H9 (cell line): ENCODE measurements around the gene SLC35E4. TPM values are rescaled to one million over a fixed set of nuclear protein-coding genes. Genes with fewer than 3 reads are reported as not detected.
"Not testable (repeated sequence)": the region's sequence is repeated elsewhere in the genome, so short reads cannot be mapped to it uniquely, and the experiment has no call there.

Experiments used
- DNase-seq: peaks from one replicate; pipeline ENCODE4 v3.0.0-alpha.2; 2017
- H2AFZ ChIP-seq: one replicate; pipeline ENCODE4 v1.6.1; 2013; ENCODE audit warnings: mild to moderate bottlenecking, low read length, control low read depth, moderate library complexity
- H2AK5ac ChIP-seq: 2 replicates; pipeline ENCODE4 v1.6.1; 2013; ENCODE audit warnings: low read length, control low read depth, mixed read lengths; ENCODE audit not compliant: insufficient read length
- H2BK120ac ChIP-seq: one replicate; pipeline ENCODE4 v1.6.1; 2013; ENCODE audit warnings: low read depth, mild to moderate bottlenecking, low read length, control low read depth, inconsistent platforms; ENCODE audit not compliant: poor library complexity, severe bottlenecking
- H2BK12ac ChIP-seq: 2 replicates; pipeline ENCODE4 v1.6.1; 2013; ENCODE audit warnings: low read length, control low read depth, mixed read lengths, low read depth; ENCODE audit not compliant: insufficient read length
- H2BK15ac ChIP-seq: 2 replicates; pipeline ENCODE4 v1.6.1; 2013; ENCODE audit warnings: low read depth, low read length, control low read depth
- H2BK20ac ChIP-seq: one replicate; pipeline ENCODE4 v1.6.1; 2013; ENCODE audit warnings: low read depth, mild to moderate bottlenecking, low read length, control low read depth, inconsistent platforms; ENCODE audit not compliant: poor library complexity, severe bottlenecking
- H2BK5ac ChIP-seq: 2 replicates; pipeline ENCODE4 v1.6.1; 2013; ENCODE audit warnings: low read length, control low read depth, mixed read lengths; ENCODE audit not compliant: insufficient read length
- H3K14ac ChIP-seq: 2 replicates; pipeline ENCODE4 v1.6.1; 2013; ENCODE audit warnings: low read length, control low read depth; ENCODE audit not compliant: insufficient read depth
- H3K18ac ChIP-seq: 2 replicates; pipeline ENCODE4 v1.6.1; 2013; ENCODE audit warnings: low read depth, mild to moderate bottlenecking, mixed read lengths, low read length, control low read depth; ENCODE audit not compliant: insufficient read length
- H3K23ac ChIP-seq: 2 replicates; pipeline ENCODE4 v1.6.1; 2013; ENCODE audit warnings: low read length, control low read depth, mixed read lengths, low read depth; ENCODE audit not compliant: insufficient read length
- H3K23me2 ChIP-seq: 2 replicates; pipeline ENCODE4 v1.6.1; 2013; ENCODE audit warnings: low read depth, mild to moderate bottlenecking, mixed read lengths, low read length, control low read depth; ENCODE audit not compliant: insufficient read length, poor library complexity, severe bottlenecking
- H3K27ac ChIP-seq: 2 replicates; pipeline ENCODE4 v1.5.1; 2013; ENCODE audit warnings: low read length, control low read depth, mixed read lengths, low read depth; ENCODE audit not compliant: insufficient read length
- H3K27me3 ChIP-seq: 2 replicates; pipeline ENCODE4 v1.6.1; 2013; ENCODE audit warnings: low read length, control low read depth, inconsistent platforms; ENCODE audit not compliant: insufficient read depth
- H3K4ac ChIP-seq: 2 replicates; pipeline ENCODE4 v1.6.1; 2013; ENCODE audit warnings: low read depth, mild to moderate bottlenecking, control low read depth, inconsistent platforms, low read length, moderate library complexity
- H3K4me1 ChIP-seq: 2 replicates; pipeline ENCODE4 v1.6.1; 2013; ENCODE audit warnings: low read length, control low read depth, inconsistent platforms; ENCODE audit not compliant: insufficient read depth
- H3K4me2 ChIP-seq: 2 replicates; pipeline ENCODE4 v1.6.1; 2013; ENCODE audit warnings: low read length, control low read depth, mixed read lengths; ENCODE audit not compliant: insufficient read length, insufficient read depth
- H3K56ac ChIP-seq: 2 replicates; pipeline ENCODE4 v1.6.1; 2013; ENCODE audit warnings: low read depth, mild to moderate bottlenecking, mixed read lengths, low read length, control low read depth; ENCODE audit not compliant: insufficient read length
- H3K79me1 ChIP-seq: 2 replicates; pipeline ENCODE4 v1.6.1; 2013; ENCODE audit warnings: low read depth, mild to moderate bottlenecking, moderate library complexity, low read length, control low read depth, inconsistent platforms; ENCODE audit not compliant: insufficient read depth, poor library complexity, severe bottlenecking
- H3K79me2 ChIP-seq: 2 replicates; pipeline ENCODE4 v1.6.1; 2013; ENCODE audit warnings: low read length, control low read depth, inconsistent platforms; ENCODE audit not compliant: insufficient read depth
- H3K9ac ChIP-seq: 2 replicates; pipeline ENCODE4 v1.6.1; 2013; ENCODE audit warnings: low read length, control low read depth, mixed read lengths; ENCODE audit not compliant: insufficient read length; ENCODE audit errors: extremely low read depth
- H3K9me3 ChIP-seq: one replicate; pipeline ENCODE4 v1.6.1; 2013; ENCODE audit warnings: low read depth, low read length, inconsistent platforms; ENCODE audit not compliant: control insufficient read depth
- H3T11ph ChIP-seq: one replicate; pipeline ENCODE4 v1.6.1; 2013; ENCODE audit warnings: mild to moderate bottlenecking, low read length, control low read depth, inconsistent platforms
- H4K20me1 ChIP-seq: one replicate; pipeline ENCODE4 v1.6.1; 2013; ENCODE audit not compliant: control insufficient read depth, insufficient read length, insufficient read depth
- H4K5ac ChIP-seq: 2 replicates; pipeline ENCODE4 v1.6.1; 2013; ENCODE audit warnings: low read depth, mild to moderate bottlenecking, mixed read lengths, low read length, control low read depth; ENCODE audit not compliant: insufficient read length
- H4K8ac ChIP-seq: replicated peaks from 2 replicates; pipeline ENCODE4 v1.6.1; 2013; ENCODE audit warnings: low read length, control low read depth, mixed read lengths, low read depth; ENCODE audit not compliant: insufficient read length
- H4K91ac ChIP-seq: 2 replicates; pipeline ENCODE4 v1.6.1; 2013; ENCODE audit warnings: low read depth, mild to moderate bottlenecking, moderate library complexity, mixed read lengths, low read length, control low read depth; ENCODE audit not compliant: insufficient read length
- H3K27ac Mint-ChIP-seq, 3 experiments: 2 replicates in 2 of 3; 3 replicates in 1 of 3; pipeline ENCODE4 v1.8.0; 2020 to 2021; ENCODE audit warnings: mixed read lengths in 3 of 3, mild to moderate bottlenecking in 1 of 3, moderate library complexity in 1 of 3
- H3K27me3 Mint-ChIP-seq: 2 replicates; pipeline ENCODE4 v1.8.0; 2021; ENCODE audit warnings: low read depth, mild to moderate bottlenecking, moderate library complexity, mixed read lengths
- H3K36me3 Mint-ChIP-seq, 3 experiments: 2 replicates in 2 of 3; 3 replicates in 1 of 3; pipeline ENCODE4 v1.8.0; 2020 to 2021; ENCODE audit warnings: low read depth in 3 of 3, mixed read lengths in 3 of 3; ENCODE audit not compliant: insufficient read depth in 1 of 3
- H3K4me1 Mint-ChIP-seq, 2 experiments: 2 replicates each; pipeline ENCODE4 v1.8.0; 2020; ENCODE audit warnings: mixed read lengths in 2 of 2
- H3K4me3 Mint-ChIP-seq, 2 experiments: 2 replicates in 1 of 2; 3 replicates in 1 of 2; pipeline ENCODE4 v1.8.0; 2020 to 2021; ENCODE audit warnings: mild to moderate bottlenecking in 2 of 2, mixed read lengths in 2 of 2, moderate library complexity in 1 of 2
- H3K9me3 Mint-ChIP-seq, 2 experiments: 2 replicates in 1 of 2; 3 replicates in 1 of 2; pipeline ENCODE4 v1.8.0; 2020; ENCODE audit warnings: mild to moderate bottlenecking in 2 of 2, mixed read lengths in 2 of 2, moderate library complexity in 1 of 2
- WGBS: extraction: QIAGEN DNeasy Blood & Tissue Kit; methylation state at CpG from one replicate; pipeline ENCODE4 v1.1.7; 2013; ENCODE audit warnings: missing lambda C conversion rate, low lambda C conversion rate, mixed read lengths; ENCODE audit not compliant: insufficient read length; ENCODE audit errors: extremely low coverage; 5-methylcytosine and 5-hydroxymethylcytosine counted together
- total RNA-seq: library from RNA; stranded (reverse); gene quantifications from 2 replicates; pipeline ENCODE4 v1.2.1, GENCODE V29; 2021
- TF ChIP-seq, protein P1 (sequence below): fragments of 200-600 bp; sonication (generic); conservative IDR thresholded peaks from 3 replicates; pipeline ENCODE4 v1.8.0; 2021; ENCODE audit warnings: antibody characterized with exemption, mild to moderate bottlenecking

The SLC35E4 gene
- total RNA-seq, 1 experiment from 2014 or later: 3.7 TPM

DNA sequence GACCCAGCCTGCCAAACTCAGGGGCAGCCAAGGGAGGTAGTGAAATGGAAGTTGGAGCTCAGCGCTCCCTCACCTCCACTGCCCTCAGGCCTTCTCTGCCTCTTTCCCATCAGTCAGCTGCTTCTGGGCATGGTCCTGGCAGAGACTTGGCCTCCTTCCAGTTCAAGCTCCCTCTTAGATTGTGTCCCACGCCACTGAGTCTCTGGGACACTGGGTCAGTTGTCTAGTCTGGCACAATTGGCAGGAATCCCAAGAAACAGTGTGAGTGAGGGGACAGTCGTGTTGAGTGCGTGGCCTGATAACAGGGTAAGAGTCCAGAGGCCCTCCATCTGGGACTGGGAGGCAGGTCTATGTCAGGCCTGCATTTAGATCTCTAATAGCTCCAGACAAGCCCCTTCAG, 7.1 kb upstream of the SLC35E4 start:
- Histone ChIP-seq H3K23ac (no peak overlapping the region), H3T11ph (no peak overlapping the region), H2AK5ac (no peak overlapping the region), H2BK120ac (no peak overlapping the region), H3K79me1 (no peaks in the 10 kb centered on the region), H2BK12ac (no peak overlapping the region), H2AFZ (no peak overlapping the region), H3K4ac (no peak overlapping the region), H3K4me2 (no peak overlapping the region), H4K91ac (no peak overlapping the region), H3K27ac (no peak overlapping the region), H2BK15ac (no peak overlapping the region), H3K9ac (no peak overlapping the region), H3K14ac (no peak overlapping the region), H3K18ac (no peak overlapping the region), H4K20me1 (no peaks in the 10 kb centered on the region), H2BK5ac (no peak overlapping the region), H3K56ac (no peak overlapping the region), H3K4me1 (no peaks in the 10 kb centered on the region; the same call in 1 of the 2 replicates), H2BK20ac (no peak overlapping the region), H3K23me2 (no peaks in the 10 kb centered on the region), H3K9me3 (no peaks in the 10 kb centered on the region), H4K5ac (no peak overlapping the region), H3K79me2 (no peaks in the 10 kb centered on the region), H4K8ac (no peak overlapping the region), H3K27me3 (no peaks in the 10 kb centered on the region)
- Mint-ChIP-seq H3K27me3 (no peaks in the 10 kb centered on the region), H3K9me3 (peaks cover 8 to 11% of the 10 kb centered on the region in 2 experiments), H3K4me1 (peaks cover 4 to 5% of the 10 kb centered on the region in 2 experiments; a peak in 3 of 4 replicates), H3K27ac (no peak overlapping the region), H3K36me3 (peaks cover 2 to 19% (median 18%) of the 10 kb centered on the region in 3 experiments), H3K4me3 (no peak overlapping the region)
- no CpG with 5 or more reads among the region's 4 CpGs for WGBS
- no peak for DNase-seq
- TF ChIP-seq, protein P1, sequence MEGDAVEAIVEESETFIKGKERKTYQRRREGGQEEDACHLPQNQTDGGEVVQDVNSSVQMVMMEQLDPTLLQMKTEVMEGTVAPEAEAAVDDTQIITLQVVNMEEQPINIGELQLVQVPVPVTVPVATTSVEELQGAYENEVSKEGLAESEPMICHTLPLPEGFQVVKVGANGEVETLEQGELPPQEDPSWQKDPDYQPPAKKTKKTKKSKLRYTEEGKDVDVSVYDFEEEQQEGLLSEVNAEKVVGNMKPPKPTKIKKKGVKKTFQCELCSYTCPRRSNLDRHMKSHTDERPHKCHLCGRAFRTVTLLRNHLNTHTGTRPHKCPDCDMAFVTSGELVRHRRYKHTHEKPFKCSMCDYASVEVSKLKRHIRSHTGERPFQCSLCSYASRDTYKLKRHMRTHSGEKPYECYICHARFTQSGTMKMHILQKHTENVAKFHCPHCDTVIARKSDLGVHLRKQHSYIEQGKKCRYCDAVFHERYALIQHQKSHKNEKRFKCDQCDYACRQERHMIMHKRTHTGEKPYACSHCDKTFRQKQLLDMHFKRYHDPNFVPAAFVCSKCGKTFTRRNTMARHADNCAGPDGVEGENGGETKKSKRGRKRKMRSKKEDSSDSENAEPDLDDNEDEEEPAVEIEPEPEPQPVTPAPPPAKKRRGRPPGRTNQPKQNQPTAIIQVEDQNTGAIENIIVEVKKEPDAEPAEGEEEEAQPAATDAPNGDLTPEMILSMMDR: no peak

DNA sequence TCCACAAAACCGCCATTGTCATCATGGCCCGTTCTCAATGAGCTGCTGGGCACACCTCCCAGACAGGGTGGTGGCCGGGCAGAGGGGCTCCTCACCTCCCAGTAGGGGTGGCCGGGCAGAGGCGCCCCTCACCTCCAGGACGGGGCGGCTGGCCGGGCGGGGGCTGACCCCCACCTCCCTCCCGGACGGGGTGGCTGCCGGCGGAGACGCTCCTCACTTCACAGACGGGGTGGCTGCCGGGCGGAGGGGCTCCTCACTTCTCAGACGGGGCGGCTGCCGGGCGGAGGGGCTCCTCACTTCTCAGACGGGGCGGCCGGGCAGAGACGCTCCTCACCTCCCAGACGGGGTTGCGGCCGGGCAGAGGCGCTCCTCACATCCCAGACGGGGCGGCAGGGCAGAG, 4.1 kb upstream of the SLC35E4 start:
- DNase-seq, H3K4me2 ChIP-seq, H3K79me2 ChIP-seq, H3K79me1 ChIP-seq, H2AK5ac ChIP-seq, H3K27me3 ChIP-seq, H3K14ac ChIP-seq, H4K8ac ChIP-seq, H3K56ac ChIP-seq, H3K4me3 Mint-ChIP-seq, H3K18ac ChIP-seq, H2BK120ac ChIP-seq, H4K20me1 ChIP-seq, H2BK12ac ChIP-seq, H3K27me3 Mint-ChIP-seq, H3K9me3 ChIP-seq, H3K4ac ChIP-seq, H3K4me1 ChIP-seq, H3K27ac ChIP-seq, H2BK5ac ChIP-seq, H4K5ac ChIP-seq, H4K91ac ChIP-seq, H2BK20ac ChIP-seq, H2AFZ ChIP-seq, H3K23ac ChIP-seq, H3K27ac Mint-ChIP-seq, H3K9ac ChIP-seq, H3T11ph ChIP-seq, H2BK15ac ChIP-seq: not testable (repeated sequence)
- Mint-ChIP-seq H3K36me3 (peaks cover 2 to 11% (median 7%) of the 10 kb centered on the region in 3 experiments; a peak in 6 of 7 replicates), H3K4me1 (peaks cover 14 to 17% of the 10 kb centered on the region in 2 experiments), H3K9me3 (peaks cover 8 to 11% of the 10 kb centered on the region in 2 experiments)
- whole genome bisulfite sequencing: no CpG with 5 or more reads among the region's 31 CpGs
- peaks cover 12% of the 10 kb centered on the region for H3K23me2 ChIP-seq
